Measurements from ENCODE around the gene SLC25A10. TPM values are rescaled to one million over a fixed set of nuclear protein-coding genes. Genes with fewer than 3 reads are reported as not detected.

Gene SLC25A10
- total and polyA plus RNA-seq, 2 of the 4 experiments (the other 2 are of a cell fraction) = 14.9 to 19.0 TPM

- TF ChIP-seq, protein P1, sequence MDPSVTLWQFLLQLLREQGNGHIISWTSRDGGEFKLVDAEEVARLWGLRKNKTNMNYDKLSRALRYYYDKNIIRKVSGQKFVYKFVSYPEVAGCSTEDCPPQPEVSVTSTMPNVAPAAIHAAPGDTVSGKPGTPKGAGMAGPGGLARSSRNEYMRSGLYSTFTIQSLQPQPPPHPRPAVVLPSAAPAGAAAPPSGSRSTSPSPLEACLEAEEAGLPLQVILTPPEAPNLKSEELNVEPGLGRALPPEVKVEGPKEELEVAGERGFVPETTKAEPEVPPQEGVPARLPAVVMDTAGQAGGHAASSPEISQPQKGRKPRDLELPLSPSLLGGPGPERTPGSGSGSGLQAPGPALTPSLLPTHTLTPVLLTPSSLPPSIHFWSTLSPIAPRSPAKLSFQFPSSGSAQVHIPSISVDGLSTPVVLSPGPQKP (IDR thresholded peaks at IDR 0.05; ENCODE audit: borderline replicate concordance, low read depth, low read length) = no peak
These were observed 22.6 kb downstream of the SLC25A10 start (continued) for GRCh38 chr17:81734405-81735263.

Measured in IMR-90 (cell line).